Nephron progenitor cell (in vitro differentiated cells): ENCODE measurements around the gene ABCG1.

Experiments
- DNase-seq: peaks from one replicate; pipeline ENCODE4 v3.0.0; 2021
- H3K27ac Mint-ChIP-seq: 2 replicates; pipeline ENCODE4 v1.8.0; 2021; ENCODE audit warnings: mild to moderate bottlenecking, moderate library complexity, mixed read lengths
- H3K27me3 Mint-ChIP-seq: 2 replicates; pipeline ENCODE4 v1.8.0; 2021; ENCODE audit warnings: mild to moderate bottlenecking, low read depth, mixed read lengths; ENCODE audit not compliant: poor library complexity
- H3K36me3 Mint-ChIP-seq: 2 replicates; pipeline ENCODE4 v1.8.0; 2021; ENCODE audit warnings: low read depth, mixed read lengths
- H3K4me1 Mint-ChIP-seq: 2 replicates; pipeline ENCODE4 v1.8.0; 2021; ENCODE audit warnings: mixed read lengths
- H3K4me3 Mint-ChIP-seq: 2 replicates; pipeline ENCODE4 v1.8.0; 2021; ENCODE audit warnings: mild to moderate bottlenecking, moderate library complexity, mixed read lengths
- H3K9me3 Mint-ChIP-seq: 2 replicates; pipeline ENCODE4 v1.8.0; 2021; ENCODE audit warnings: mild to moderate bottlenecking, moderate library complexity, mixed read lengths
- CTCF ChIP-seq: fragments of 200-600 bp; sonication (generic); IDR thresholded peaks from 2 replicates; pipeline ENCODE4 v1.5.0; 2021; ENCODE audit warnings: antibody characterized with exemption

ABCG1 gene

GRCh38 chr21:42343556-42343955 lies 124.6 kb downstream of the ABCG1 start:
- Mint-ChIP-seq H3K9me3 (no peaks in the 10 kb centered on the region), H3K27me3 (peaks cover 4% of the 10 kb centered on the region), H3K36me3 (no peaks in the 10 kb centered on the region), H3K4me1 (peaks cover 18% of the 10 kb centered on the region), H3K4me3 (no peak overlapping the region), H3K27ac (no peak overlapping the region)
- no peak for TF ChIP-seq CTCF
- no peak for DNase-seq

- Mint-ChIP-seq H3K4me3 (no peak overlapping the region), H3K4me1 (peaks cover 13% of the 10 kb centered on the region), H3K9me3 (no peaks in the 10 kb centered on the region), H3K27me3 (peaks cover 4% of the 10 kb centered on the region), H3K27ac (no peak overlapping the region), H3K36me3 (no peaks in the 10 kb centered on the region)
- no peak for DNase-seq
- TF ChIP-seq CTCF, result no peak
Measured at GRCh38 chr21:42343963-42344510, 125.1 kb downstream of the ABCG1 start.

DNA sequence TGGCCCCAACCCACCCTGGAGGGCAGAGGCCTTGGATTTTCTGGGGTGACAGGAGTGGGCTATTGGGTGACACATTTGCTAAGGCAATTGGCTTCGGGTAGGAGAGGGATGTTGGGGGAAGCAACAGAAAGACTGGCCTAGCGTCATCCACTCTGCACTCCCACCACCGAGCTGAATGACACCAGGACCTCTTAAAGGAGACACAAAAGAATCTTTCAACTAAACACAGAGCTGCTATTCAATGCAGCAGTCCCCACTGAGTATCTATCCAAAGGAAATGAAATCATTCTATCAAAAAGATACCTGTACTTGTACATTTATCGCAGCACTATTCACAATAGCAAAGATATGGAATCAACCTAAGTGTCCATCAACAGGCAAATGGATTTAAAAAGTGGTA lies 125.7 kb downstream of the ABCG1 start:
- Mint-ChIP-seq H3K4me1 (peaks cover 10% of the 10 kb centered on the region), H3K27me3 (peaks cover 4% of the 10 kb centered on the region), H3K36me3 (no peaks in the 10 kb centered on the region), H3K27ac (no peak overlapping the region), H3K4me3 (no peak overlapping the region), H3K9me3 (no peaks in the 10 kb centered on the region)
- TF ChIP-seq CTCF, result no peak
- no peak for DNase-seq

GRCh38 chr21:42346441-42346840 lies 127.5 kb downstream of the ABCG1 start:
- Mint-ChIP-seq H3K27ac (no peak overlapping the region), H3K4me1 (peaks cover 15% of the 10 kb centered on the region), H3K4me3 (no peak overlapping the region), H3K9me3 (no peaks in the 10 kb centered on the region), H3K27me3 (peaks cover 4% of the 10 kb centered on the region), H3K36me3 (no peaks in the 10 kb centered on the region)
- no peak for DNase-seq
- no peak for TF ChIP-seq CTCF
